HG03432 (cell line): ENCODE measurements around the gene MCM5.
"Not testable (repeated sequence)": the region's sequence is repeated elsewhere in the genome, so short reads cannot be mapped to it uniquely, and the experiment has no call there.

Experiments used
- ATAC-seq: cut with Tn5 transposase; IDR thresholded peaks from one replicate; pipeline ENCODE4 v1.9.1; 2021; ENCODE audit warnings: mild to moderate bottlenecking, moderate library complexity; ENCODE audit not compliant: unreplicated experiment

The MCM5 gene

GRCh38 chr22:35470903-35471321 is 71.0 kb downstream of the MCM5 start:
- ATAC-seq = no peak

GRCh38 chr22:35471566-35471965 is 71.6 kb downstream of the MCM5 start:
- not testable (repeated sequence) for ATAC-seq

DNA sequence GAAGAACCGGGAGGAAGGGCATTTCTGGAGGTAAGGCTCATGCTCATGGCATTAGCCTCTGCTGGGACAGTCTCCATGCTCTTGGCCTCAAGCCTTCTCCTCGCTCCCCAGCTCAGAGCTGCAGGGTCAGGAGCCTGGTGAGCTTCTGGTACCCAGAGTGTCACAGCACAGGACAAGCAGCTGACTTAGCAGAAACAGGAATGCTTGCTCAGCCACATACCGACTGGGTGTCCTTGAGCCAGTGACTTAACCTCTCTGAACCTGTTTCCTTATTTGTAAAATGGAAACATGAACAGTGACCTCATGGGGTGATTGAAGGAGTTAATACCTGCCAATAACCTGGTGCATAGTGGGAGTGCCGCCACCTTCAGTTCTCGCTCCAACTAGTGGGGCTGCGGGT is 72.5 kb downstream of the MCM5 start:
- no peak for ATAC-seq

DNA sequence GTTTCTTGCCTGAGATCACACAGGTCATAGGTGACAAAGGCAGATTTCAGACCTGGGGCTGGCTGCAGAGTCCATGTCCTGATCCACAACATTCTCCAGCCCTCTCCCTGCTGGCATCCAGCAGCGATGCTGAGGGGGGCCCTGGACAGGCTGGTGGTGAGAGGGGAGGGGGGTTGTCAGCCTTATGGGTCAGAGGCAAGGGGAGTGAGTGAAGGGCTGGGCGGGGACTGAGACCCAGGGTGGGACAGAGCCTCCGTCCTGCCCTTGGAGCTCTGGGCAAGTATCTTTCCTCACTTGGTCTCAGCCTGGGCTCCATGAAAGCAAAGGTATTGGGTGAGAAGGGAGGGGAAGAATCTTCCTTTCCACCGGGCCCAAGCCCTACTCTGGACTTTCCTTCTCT is 74.0 kb downstream of the MCM5 start:
- no peak for ATAC-seq
